GM19035 (cell line): ENCODE results near the gene SLC13A4.
"Not testable (repeated sequence)": the region's sequence is repeated elsewhere in the genome, so short reads cannot be mapped to it uniquely, and the experiment has no call there.

ENCODE experiments used
- ATAC-seq: cut with Tn5 transposase; IDR thresholded peaks from one replicate; pipeline ENCODE4 v1.9.1; 2021; ENCODE audit not compliant: unreplicated experiment

Gene SLC13A4, protein sequence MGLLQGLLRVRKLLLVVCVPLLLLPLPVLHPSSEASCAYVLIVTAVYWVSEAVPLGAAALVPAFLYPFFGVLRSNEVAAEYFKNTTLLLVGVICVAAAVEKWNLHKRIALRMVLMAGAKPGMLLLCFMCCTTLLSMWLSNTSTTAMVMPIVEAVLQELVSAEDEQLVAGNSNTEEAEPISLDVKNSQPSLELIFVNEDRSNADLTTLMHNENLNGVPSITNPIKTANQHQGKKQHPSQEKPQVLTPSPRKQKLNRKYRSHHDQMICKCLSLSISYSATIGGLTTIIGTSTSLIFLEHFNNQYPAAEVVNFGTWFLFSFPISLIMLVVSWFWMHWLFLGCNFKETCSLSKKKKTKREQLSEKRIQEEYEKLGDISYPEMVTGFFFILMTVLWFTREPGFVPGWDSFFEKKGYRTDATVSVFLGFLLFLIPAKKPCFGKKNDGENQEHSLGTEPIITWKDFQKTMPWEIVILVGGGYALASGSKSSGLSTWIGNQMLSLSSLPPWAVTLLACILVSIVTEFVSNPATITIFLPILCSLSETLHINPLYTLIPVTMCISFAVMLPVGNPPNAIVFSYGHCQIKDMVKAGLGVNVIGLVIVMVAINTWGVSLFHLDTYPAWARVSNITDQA

DNA sequence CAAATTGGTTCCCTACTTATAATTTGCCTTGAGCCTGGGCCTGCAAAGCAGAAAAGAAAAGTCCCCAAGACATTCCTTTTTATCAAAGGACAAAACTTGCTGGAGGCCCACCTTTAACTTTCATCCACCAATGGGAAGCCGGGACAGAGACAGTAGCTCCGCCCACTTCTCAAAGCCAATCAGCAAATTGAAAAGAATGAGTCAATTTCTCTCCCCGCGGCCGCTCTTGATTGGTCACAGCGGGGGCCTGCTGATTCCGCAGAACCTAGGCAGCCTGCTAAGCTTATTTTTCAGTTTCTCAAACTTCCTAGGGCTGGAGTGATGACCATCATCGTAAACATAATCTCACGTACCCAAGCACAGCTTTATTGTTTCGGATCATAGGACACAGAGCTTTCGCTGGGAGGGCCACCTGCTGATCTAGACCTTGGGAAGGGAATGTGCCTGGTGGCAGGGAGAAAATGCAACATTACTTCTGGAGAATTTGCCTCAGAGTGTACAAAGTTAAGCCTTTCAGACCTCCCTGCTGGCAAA lies at the start of gene SLC13A4:
Gene SLC13A4 (minus strand): TSS at position 51 of the 534 bp plus-strand sequence. CDS start 690 bp downstream, outside the sequence.
- no peak for ATAC-seq

DNA sequence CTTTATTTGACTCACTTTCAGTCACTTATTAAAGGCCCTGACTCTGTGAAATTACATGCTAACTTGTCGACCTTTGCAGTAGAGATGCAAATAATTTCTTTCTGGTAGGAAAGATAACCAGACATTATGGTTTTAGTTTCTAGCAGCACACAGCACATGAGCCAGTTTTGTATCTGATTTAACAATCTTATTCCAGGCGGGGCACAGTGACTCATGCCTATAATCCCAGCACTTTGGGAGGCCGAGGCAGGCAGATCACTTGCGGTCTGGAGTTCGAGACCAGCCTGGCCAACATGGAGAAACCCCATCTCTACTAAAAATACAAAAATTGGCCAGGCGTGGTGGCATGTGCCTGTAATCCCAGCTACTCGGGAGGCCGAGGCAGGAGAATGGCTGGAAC lies 47.9 kb upstream of the SLC13A4 start:
- not testable (repeated sequence) for ATAC-seq

GRCh38 chr7:135775230-135775629 lies 47.2 kb upstream of the SLC13A4 start:
- ATAC-seq, result no peak

DNA sequence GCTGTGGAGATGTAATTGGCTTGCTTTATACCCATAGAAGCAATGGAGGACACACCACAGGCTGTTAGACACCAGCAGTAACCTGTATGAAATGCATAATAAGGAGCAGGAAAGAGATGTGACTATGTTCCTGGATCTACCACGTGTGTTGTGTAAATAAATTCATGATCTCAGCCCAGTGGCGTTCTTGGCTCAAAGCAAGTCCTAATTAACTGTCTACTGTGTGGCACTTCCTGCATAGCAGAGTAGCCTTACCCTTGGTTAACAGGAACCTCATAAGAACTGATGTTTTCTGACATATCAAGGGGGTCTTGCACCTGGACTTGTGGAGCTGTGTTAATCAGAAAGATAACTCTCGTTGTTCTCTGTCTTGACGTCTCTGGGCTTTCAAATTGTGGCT lies 46.3 kb upstream of the SLC13A4 start:
- ATAC-seq, result no peak

- ATAC-seq, result no peak
Measured at GRCh38 chr7:135773464-135773863, 45.5 kb upstream of the SLC13A4 start.

- no peak for ATAC-seq
Measured at GRCh38 chr7:135772639-135773222, 44.7 kb upstream of the SLC13A4 start.

DNA sequence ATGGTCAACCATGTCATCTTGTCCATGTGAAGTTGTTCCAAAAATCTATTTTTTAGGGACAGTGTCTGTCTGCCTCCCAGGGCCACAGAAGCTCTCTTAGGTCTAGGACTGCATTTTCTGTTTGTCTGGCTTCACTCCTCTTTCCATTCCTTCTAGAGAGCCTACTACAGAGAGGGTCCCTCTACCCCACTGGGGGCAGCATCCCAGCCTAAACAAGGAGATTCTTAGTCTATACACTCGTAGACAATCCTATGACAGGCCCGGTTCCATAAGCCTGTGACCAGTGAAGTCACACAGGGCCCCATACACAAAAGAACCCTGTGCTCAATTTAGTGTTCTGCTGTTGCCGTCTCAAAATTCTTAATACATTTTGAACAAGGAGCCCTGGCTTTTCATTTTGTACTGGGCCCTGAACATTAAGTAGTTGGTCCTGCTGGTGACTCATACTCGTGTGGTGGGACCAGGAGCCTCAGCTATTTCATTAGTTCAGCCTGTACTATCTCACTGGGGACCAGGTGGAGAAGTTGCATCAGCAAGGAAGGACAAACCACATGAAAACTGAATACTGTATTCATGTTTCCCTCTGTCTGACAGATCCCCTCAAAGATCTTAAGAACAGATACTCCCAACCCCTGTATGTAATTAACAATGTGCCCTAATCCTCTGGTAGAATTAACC lies 44.1 kb upstream of the SLC13A4 start:
- no peak for ATAC-seq

- ATAC-seq, result no peak
Measured at GRCh38 chr7:135771051-135771450, 43.1 kb upstream of the SLC13A4 start.

DNA sequence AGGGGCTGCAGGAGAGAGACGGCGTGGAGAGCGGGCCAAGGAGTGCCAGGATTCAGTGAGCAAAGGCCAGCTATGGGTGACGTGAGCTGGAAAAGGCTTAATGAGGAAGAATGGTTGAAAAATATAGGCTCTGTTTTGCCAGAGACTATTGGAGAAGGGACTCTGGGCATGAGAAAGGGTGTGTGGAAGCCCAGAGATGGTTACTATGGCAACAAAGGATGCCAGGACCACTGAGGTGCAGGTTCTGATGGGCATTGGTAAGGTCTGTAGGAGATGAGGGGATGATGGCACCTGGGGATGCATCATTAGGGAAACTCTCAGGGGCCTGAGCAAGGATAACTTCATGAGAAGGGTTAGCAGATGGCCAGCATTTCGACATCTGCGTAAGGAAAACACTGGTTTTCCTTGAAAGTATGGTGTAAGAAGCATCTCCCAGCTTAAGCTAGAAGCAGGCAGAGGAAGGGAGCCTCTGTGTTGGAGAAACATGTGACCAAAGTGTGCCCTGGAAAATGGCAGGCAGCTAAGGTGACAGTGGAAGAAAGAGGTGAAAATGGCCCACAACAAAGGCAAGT lies 42.2 kb upstream of the SLC13A4 start:
- ATAC-seq, result no peak

DNA sequence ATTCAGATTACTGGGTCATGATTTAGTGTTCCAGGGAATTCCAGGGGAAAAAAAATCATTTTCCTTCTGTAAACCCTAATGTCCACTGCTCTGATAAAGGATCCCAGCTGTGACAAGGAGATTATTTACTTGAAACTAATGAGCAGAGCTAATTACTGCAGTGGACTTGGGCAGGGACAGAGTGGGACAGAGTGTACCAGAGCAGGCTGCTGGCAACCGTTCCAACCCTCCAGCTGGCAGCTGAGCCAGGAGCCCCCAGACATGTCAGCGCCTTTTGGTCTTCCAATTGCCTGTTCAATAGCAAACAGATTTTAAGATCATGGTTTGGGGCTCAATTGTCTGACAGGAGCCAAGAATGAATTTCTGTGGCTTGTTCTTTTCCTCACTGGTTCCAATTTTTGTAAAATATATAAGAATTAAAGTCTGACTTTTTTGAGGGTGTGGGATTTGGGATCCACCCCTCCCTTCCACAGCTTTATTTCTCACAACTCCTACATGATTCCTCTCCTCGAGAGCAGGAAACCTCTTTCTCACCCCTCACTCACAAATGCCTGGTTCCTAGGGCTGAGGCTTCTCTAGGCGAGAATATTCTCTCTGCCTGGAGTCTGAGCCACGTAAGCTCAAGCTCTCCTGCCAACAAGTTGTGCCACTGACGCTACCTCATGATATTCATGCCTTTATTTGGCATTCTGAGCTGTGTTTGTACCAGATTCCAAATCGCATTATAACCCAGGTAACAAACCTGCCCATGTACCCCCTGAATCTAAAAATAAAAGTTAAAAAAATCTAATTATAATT lies 41.2 kb upstream of the SLC13A4 start:
- ATAC-seq, result no peak

- no peak for ATAC-seq
Measured at GRCh38 chr7:135768467-135768866, 40.5 kb upstream of the SLC13A4 start.

- ATAC-seq, result no peak
Measured at GRCh38 chr7:135768064-135768463, 40.1 kb upstream of the SLC13A4 start.

DNA sequence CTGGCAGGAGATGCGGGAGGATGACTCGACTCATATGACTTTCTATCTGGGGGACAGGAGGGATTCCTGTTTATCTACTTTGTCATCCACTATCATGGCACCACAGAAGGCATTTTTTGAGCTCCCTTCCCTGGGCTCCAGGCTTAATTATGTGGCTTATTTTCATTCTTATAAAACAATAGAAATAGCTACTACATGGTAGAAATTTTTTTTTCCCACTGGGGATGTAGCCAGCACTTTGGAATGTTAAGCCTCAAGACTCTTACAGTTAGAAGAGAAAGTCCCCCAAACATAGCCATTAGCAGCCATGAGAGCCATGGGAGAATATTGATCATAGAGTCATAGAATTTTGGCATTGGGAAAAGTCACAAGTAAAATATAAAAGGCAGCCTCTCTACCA lies 35.3 kb upstream of the SLC13A4 start:
- no peak for ATAC-seq

- no peak for ATAC-seq
Measured at GRCh38 chr7:135761751-135762488, 33.9 kb upstream of the SLC13A4 start.

DNA sequence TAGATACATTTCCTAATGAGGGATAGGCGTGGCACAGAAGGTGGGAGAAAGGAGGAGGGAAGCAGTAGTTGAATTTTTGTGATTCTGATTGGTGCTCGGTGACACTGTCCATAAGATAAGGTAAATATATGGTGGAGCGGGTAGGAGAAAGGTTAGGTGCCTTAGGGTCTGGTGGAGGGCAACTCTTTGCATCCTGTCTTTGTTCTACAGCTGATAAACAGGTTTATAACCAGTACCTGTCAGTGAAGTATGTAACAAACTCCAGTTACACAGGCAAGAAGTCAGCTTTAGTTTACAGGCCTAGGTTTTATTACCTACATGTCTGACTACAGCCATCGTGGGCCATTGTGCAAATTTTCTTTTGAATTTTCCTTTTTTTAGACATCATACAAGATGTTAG lies 31.5 kb upstream of the SLC13A4 start:
- ATAC-seq, result no peak

DNA sequence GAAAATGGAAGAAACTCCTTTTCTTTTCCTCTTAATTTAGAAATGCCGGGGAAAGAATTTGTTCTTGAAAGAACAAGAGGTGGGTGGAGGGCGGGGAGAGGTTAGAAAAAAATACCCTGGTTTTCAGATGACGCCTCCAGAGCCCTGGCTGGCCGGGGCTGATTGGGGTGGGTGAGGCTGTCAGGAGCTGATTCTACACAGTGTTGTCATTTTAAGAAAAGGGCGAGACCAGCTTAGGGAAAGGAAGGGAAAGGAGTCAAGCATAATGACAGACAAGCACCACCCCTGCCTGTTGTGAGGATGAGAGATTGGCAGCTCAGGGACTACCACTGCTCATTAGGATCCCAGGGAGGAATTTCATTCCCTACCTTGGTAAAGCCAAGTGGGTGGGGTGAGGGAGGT lies 30.5 kb upstream of the SLC13A4 start:
- no peak for ATAC-seq

- no peak for ATAC-seq
Measured at GRCh38 chr7:135757719-135758411, 29.9 kb upstream of the SLC13A4 start.

GRCh38 chr7:135756191-135756590 lies 28.2 kb upstream of the SLC13A4 start:
- ATAC-seq, result no peak

GRCh38 chr7:135755351-135755753 lies 27.4 kb upstream of the SLC13A4 start:
- ATAC-seq, result no peak
